Measurements from ENCODE around the gene DCAF16.

DNA sequence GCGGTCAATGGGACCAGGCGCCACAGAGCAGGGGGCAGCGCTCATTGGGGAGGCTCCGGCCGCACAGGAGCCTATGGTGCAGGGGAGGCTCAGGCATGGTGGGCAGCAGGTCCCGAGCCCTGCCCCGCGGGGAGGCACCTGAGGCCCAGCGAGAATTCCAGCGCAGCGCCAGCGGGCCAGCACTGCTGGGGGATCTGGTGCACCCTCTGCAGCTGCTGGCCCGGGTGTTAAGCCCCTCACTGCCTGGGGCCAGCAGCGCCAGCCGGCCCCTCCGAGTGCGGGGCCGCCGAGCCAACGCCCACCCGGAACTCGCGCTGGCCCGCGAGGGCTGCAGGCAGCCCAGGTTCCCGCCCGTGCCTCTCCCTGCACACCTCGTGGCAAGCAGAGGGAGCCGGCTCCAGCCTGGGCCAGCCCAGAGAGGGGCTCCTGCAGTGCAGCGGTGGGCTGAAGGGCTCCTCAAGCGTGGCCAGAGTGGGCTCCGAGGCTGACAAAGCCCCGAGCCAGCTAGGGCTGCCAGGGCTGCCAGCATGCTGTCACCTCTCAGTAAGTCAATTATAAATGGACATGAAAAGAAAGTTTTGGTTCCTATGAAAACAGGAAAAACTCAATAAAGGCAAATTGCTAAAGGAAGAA, 43.6 kb downstream of the DCAF16 start:
- no peak for TF ChIP-seq EZH2 (IDR thresholded peaks at IDR 0.05; ENCODE audit: low read length)
- TF ChIP-seq, protein P1, sequence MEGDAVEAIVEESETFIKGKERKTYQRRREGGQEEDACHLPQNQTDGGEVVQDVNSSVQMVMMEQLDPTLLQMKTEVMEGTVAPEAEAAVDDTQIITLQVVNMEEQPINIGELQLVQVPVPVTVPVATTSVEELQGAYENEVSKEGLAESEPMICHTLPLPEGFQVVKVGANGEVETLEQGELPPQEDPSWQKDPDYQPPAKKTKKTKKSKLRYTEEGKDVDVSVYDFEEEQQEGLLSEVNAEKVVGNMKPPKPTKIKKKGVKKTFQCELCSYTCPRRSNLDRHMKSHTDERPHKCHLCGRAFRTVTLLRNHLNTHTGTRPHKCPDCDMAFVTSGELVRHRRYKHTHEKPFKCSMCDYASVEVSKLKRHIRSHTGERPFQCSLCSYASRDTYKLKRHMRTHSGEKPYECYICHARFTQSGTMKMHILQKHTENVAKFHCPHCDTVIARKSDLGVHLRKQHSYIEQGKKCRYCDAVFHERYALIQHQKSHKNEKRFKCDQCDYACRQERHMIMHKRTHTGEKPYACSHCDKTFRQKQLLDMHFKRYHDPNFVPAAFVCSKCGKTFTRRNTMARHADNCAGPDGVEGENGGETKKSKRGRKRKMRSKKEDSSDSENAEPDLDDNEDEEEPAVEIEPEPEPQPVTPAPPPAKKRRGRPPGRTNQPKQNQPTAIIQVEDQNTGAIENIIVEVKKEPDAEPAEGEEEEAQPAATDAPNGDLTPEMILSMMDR (optimal IDR thresholded peaks at IDR 0.05 in 1 of 3, IDR thresholded peaks at IDR 0.05 in 1 of 3, conservative IDR thresholded peaks at IDR 0.05 in 1 of 3; ENCODE audit: extremely low read depth in 1 of 3, insufficient read depth in 2 of 3, low read length in 3 of 3): no peak

All from keratinocyte (primary cell).